Fibroblast of the aortic adventitia (primary cell): Measurements from ENCODE around the gene PSPH. TPM values are rescaled to one million over a fixed set of nuclear protein-coding genes. Genes with fewer than 3 reads are reported as not detected.
"Not testable (repeated sequence)": the region's sequence is repeated elsewhere in the genome, so short reads cannot be mapped to it uniquely, and the experiment has no call there.

ENCODE experiments used
- DNase-seq: peaks from one replicate; pipeline ENCODE4 v3.0.0-alpha.2; 2010; ENCODE audit warnings: low read depth
- H3K4me3 ChIP-seq: 2 replicates; pipeline ENCODE4 v1.5.1; 2011; ENCODE audit warnings: low read depth, mild to moderate bottlenecking, control low read depth, low read length, moderate library complexity
- total RNA-seq: library from RNA; depleted of rRNA; stranded (reverse); fragments of >200 nt; gene quantifications from 2 replicates; pipeline ENCODE4 v1.2.3, GENCODE V29; 2012; ENCODE audit warnings: low replicate concordance
- TF ChIP-seq, protein P1 (sequence below): IDR thresholded peaks from 2 replicates; pipeline ENCODE4 v1.5.1; 2011; ENCODE audit warnings: mild to moderate bottlenecking, low read length, control low read depth, inconsistent platforms; ENCODE audit not compliant: insufficient read depth

Gene PSPH
- total RNA-seq, 1 donor = 84.3 TPM

DNA sequence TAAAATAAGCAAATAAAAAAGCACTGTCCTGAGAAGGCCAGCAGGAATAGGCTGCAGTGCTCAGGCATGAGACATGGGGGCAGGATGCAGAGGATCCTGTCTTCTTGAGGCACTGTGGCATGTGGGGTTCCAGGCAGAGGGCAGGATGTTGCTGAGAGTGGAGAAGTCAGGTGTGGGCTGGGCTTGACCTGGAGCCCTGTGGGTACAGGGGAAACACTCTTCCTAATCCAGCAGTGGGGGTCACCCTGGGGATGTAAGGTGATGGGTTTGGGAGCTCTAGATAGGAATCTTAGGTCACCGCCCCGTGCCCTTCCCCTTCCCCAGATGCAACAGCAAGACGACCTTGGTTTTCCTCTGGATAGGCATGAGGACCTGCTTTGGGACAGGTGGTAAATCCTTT is 26.4 kb upstream of the PSPH start:
- H3K4me3 ChIP-seq = no peak overlapping the region
- TF ChIP-seq, protein P1, sequence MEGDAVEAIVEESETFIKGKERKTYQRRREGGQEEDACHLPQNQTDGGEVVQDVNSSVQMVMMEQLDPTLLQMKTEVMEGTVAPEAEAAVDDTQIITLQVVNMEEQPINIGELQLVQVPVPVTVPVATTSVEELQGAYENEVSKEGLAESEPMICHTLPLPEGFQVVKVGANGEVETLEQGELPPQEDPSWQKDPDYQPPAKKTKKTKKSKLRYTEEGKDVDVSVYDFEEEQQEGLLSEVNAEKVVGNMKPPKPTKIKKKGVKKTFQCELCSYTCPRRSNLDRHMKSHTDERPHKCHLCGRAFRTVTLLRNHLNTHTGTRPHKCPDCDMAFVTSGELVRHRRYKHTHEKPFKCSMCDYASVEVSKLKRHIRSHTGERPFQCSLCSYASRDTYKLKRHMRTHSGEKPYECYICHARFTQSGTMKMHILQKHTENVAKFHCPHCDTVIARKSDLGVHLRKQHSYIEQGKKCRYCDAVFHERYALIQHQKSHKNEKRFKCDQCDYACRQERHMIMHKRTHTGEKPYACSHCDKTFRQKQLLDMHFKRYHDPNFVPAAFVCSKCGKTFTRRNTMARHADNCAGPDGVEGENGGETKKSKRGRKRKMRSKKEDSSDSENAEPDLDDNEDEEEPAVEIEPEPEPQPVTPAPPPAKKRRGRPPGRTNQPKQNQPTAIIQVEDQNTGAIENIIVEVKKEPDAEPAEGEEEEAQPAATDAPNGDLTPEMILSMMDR = no peak
- DNase-seq = no peak

DNA sequence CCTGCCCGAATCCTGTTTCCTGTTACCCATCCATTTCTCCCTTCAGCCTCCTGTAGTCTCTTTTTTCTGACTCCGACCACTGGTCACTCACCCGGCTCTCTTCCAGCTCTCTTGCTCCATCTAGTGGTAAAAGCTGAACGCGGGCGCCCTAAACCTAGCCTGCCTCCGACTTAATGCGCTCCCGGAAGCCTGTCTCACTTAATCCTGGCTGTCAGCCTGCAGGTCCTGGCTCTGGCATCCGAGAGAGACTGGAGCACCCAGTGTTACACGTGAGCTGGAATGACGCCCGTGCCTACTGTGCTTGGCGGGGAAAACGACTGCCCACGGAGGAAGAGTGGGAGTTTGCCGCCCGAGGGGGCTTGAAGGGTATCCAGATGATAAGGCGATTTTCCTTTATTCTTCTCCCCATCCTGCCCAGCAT is 23.1 kb upstream of the PSPH start:
- no peak overlapping the region for H3K4me3 ChIP-seq
- DNase-seq = peak; percentile 86
- TF ChIP-seq, protein P1 = peak; percentile 89

DNA sequence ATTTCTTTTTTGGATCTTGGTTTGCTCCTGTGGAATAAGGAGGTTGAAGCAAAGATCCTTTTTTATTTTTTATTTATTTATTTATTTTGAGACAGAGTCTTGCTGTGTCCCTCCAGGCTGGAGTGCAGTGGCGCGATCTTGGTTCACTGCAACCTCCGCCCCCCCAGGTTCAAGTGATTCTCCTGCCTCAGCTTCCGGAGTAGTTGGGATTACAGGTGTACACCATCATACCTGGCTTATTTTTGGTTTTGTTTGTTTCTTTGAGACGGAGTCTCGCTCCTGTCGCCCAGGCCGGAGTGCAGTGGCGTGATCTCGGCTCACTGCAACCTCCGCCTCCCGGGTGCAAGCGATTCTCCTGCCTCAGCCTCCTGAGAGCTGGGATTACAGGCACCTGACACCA is 15.1 kb upstream of the PSPH start:
- not testable (repeated sequence) for DNase-seq, H3K4me3 ChIP-seq

DNA sequence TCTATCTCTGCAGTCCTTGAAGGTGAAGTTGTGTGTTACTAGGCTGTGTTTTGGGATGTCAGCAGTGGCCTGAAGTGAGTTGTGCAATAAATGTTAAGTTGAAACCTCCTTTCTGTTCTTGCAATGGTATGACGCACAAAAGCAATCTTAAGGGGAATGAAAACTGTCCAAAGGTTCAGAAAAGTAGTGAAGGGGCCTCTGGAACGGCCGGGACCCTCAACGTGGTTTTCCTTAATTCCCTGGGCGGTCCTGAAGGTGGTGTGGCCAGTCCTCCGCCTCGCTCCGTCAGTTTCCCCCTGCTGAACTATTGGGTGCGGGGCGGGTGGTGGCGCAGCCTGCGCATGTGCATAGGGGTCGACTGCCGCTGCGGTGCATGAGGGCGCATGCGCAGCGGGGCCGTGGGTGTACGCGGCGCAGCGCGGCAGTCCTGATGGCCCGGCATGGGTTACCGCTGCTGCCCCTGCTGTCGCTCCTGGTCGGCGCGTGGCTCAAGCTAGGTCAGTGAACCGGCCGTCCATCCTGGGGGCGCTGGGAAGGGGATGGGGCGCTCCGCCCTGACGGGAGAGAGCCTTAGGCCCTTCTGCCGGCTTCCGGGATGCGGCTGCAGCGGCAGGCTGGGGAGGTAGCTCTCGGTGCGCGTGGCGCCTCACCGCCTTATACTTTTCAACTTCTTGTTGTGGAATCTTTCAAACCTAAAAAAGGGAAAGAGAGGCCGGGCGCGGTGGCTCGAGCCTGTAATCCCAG is 12.8 kb upstream of the PSPH start, which contains the start of gene SUMF2:
TSS of gene SUMF2 (plus strand) at position 405 of the 744 bp plus-strand sequence. CDS start at position 431, 26 bp downstream.
- H3K4me3 ChIP-seq = peak within 1 kb of the TSS; percentile 86
- TF ChIP-seq, protein P1 = peak; percentile 14
- peak; percentile 87 for DNase-seq

DNA sequence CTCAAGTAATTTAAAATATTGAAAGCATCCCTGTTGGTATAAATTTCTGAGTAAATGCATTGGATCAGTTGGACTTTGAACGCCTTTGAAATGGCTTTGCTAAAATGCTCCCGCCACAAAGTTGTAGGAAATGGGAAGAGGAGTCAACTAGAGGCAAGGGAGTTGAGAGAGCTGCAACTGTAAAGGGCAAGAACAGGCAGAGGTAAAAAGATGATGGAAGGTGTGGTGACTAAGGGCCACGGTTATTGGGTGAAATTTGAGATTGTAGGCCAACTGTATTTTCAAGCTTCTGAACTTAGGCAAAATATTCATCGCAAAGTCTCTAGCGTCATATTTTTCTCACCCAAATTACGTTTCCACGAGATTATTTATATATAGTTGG is 12.2 kb upstream of the PSPH start:
- TF ChIP-seq, protein P1 = no peak
- DNase-seq = no peak
- no peak overlapping the region for H3K4me3 ChIP-seq

DNA sequence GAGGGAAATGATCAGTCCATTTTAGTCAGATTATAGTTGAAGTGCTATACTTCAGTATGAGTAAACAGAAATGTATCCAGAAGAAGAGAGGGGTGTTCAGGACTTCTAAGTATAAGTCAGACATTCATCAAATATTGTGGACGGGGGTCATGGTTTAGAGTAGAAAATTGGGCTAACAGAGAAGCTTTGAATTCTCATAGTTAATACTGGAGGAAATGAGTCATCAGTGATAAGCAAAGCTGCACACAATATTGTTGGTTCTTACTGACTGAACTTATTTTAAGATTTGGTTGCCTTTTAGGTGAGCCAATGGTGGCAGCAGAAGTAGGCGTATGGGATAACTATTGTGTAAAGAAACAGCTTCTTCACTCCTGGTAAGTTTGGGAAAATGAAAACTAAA is 11.1 kb upstream of the PSPH start:
- peak; percentile 83 for DNase-seq
- H3K4me3 ChIP-seq = peak overlapping the region; percentile 26
- TF ChIP-seq, protein P1 = no peak

DNA sequence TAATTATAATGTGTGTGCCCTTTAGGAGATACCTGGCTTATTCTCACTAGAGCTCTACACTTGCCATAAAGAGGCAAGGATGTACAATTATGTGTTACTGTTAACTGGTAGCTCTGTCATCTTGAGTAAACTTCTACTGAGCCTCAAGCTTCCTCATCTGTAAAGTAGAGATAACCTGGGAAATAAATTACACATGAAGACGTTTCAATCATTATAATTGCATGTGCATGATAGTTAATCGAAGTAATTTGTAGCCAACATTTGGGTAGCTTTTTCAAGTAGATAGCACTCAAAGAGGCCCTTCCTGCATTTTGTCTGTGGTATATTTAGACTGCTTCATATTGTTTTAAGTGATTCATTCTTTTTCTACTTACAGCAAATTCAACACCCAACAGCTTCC is 2.7 kb upstream of the PSPH start:
- TF ChIP-seq, protein P1 = no peak
- no peak overlapping the region for H3K4me3 ChIP-seq
- DNase-seq = no peak
